ENCODE results near the gene PROKR1. TPM values are rescaled to one million over a fixed set of nuclear protein-coding genes. Genes with fewer than 3 reads are reported as not detected.

Gene PROKR1
- total and polyA plus RNA-seq, 2 donors (not counting 3 experiments of a cell fraction or from before 2014, with no cell fraction given): not detected

DNA sequence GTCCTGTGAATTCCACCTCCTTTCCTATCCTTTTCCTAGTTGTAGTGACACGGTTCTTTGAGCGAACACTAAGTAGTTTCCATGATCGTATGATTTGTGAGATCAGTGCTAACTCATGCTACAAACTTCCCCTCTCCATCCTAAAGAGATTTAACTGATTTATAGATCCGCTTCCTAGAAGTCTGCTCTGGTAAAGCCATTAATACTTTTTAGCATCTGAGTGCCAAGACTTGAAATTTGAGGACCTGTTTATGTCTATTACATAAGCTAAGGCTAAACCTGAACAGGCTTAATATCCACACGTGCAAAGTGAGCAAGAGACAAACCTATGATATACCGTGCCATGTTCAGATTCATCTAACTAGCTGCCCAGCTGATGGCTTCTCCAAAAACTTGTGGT lies 14.9 kb downstream of the PROKR1 start:
- Histone ChIP-seq H3K27me3 (ENCODE audit: control insufficient read depth in 2 of 2, insufficient read depth in 2 of 2, low read length in 2 of 2) (peaks cover 24 to 33% of the 10 kb centered on the region in 2 experiments), H3K9me1 (replicated peaks; ENCODE audit: control insufficient read depth, extremely low read depth, insufficient read depth, low read length) (no peaks in the 10 kb centered on the region), H4K20me1 (replicated peaks; ENCODE audit: control insufficient read depth, extremely low read depth, insufficient read depth, low read length) (no peaks in the 10 kb centered on the region), H2AFZ (ENCODE audit: low read depth, low read length) (no peak overlapping the region), H3K79me2 (ENCODE audit: control insufficient read depth, insufficient read depth, low read length) (no peaks in the 10 kb centered on the region), H3K27ac (ENCODE audit: insufficient read depth, low read depth, low read length) (no peak overlapping the region), H3K4me2 (ENCODE audit: insufficient read depth, low read length) (no peak overlapping the region), H3K36me3 (ENCODE audit: control insufficient read depth in 2 of 2, extremely low read depth in 1 of 2, insufficient read depth in 2 of 2, low read length in 2 of 2) (no peaks in the 10 kb centered on the region), H3K9ac (replicated peaks; ENCODE audit: extremely low read depth, insufficient read depth, low read length) (no peak overlapping the region), H3K4me3 (replicated peaks in 1 of 3; ENCODE audit: insufficient read depth in 1 of 3, low read depth in 1 of 3, low read length in 3 of 3) (no peak overlapping the region), H3K9me3 (replicated peaks; ENCODE audit: control insufficient read depth, insufficient read depth, low read length) (no peaks in the 10 kb centered on the region), H3K4me1 (ENCODE audit: control insufficient read depth, extremely low read depth, insufficient read depth, low read length) (peaks cover 12% of the 10 kb centered on the region)
- no peak for FAIRE-seq
- CTCF ChIA-PET: interaction anchor here (1.1 to 1.9 kb wide), 3 partner anchors 63 to 267 kb away, joined by 3 to 7 read pairs (median 5); no protein-coding TSS in a partner anchor
- intact Hi-C loops (cut with micrococcal nuclease) (no loop called here), dilution Hi-C loops (cut with MboI; ENCODE audit: extremely low pct_ligation_motif_present, low sequenced_read_pairs) (no loop called here)
- DNase-seq (ENCODE audit: low read depth, low spot score): no peak
- POLR2A ChIA-PET: no interaction called here
- TF ChIP-seq, protein P1, sequence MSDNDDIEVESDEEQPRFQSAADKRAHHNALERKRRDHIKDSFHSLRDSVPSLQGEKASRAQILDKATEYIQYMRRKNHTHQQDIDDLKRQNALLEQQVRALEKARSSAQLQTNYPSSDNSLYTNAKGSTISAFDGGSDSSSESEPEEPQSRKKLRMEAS (IDR thresholded peaks at IDR 0.05; ENCODE audit: insufficient read depth, insufficient read length): no peak
- TF ChIP-seq EZH2 (IDR thresholded peaks at IDR 0.05; ENCODE audit: borderline replicate concordance, low read depth, low read length, severe bottlenecking) (no peak), MYC (IDR thresholded peaks at IDR 0.05; ENCODE audit: low read depth, low read length) (no peak), GATA2 (IDR thresholded peaks at IDR 0.05; ENCODE audit: insufficient read depth, insufficient read length, low read depth, low read length) (no peak), POLR2A (IDR thresholded peaks at IDR 0.05; ENCODE audit: low read depth, low read length) (no peak), JUN (IDR thresholded peaks at IDR 0.05; ENCODE audit: borderline replicate concordance, insufficient read depth, insufficient read length, low read depth) (no peak)
- no TSS peak for BruUV-seq (replicated peaks)

DNA sequence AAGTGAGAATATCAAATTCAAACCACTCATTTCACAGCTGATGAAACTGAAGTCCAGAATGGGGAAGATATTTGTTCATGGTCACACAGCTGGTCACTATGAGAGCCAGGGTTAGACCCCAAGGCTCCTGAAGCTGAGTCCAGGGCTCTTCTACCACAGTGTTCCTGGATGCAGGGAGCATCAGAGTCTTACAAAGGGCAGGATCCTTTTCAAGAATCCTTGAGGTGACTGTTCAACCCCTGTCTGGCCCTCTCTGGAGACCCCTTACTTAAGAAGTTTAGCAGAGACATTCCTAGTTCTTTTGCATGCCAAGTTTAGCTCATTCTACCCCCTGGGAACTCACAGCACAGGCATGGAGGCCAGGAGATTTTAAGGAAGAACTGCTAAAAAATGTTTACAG lies 15.7 kb downstream of the PROKR1 start:
- TF ChIP-seq, protein P2, sequence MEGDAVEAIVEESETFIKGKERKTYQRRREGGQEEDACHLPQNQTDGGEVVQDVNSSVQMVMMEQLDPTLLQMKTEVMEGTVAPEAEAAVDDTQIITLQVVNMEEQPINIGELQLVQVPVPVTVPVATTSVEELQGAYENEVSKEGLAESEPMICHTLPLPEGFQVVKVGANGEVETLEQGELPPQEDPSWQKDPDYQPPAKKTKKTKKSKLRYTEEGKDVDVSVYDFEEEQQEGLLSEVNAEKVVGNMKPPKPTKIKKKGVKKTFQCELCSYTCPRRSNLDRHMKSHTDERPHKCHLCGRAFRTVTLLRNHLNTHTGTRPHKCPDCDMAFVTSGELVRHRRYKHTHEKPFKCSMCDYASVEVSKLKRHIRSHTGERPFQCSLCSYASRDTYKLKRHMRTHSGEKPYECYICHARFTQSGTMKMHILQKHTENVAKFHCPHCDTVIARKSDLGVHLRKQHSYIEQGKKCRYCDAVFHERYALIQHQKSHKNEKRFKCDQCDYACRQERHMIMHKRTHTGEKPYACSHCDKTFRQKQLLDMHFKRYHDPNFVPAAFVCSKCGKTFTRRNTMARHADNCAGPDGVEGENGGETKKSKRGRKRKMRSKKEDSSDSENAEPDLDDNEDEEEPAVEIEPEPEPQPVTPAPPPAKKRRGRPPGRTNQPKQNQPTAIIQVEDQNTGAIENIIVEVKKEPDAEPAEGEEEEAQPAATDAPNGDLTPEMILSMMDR (IDR thresholded peaks at IDR 0.05; ENCODE audit: extremely low read depth in 1 of 2, insufficient read depth in 1 of 2, low read depth in 1 of 2, low read length in 2 of 2): no peak
- TF ChIP-seq MYC (IDR thresholded peaks at IDR 0.05; ENCODE audit: low read depth, low read length) (no peak), GATA2 (IDR thresholded peaks at IDR 0.05; ENCODE audit: insufficient read depth, insufficient read length, low read depth, low read length) (no peak), POLR2A (IDR thresholded peaks at IDR 0.05; ENCODE audit: low read depth, low read length) (no peak), POLR2AphosphoS5 (IDR thresholded peaks at IDR 0.05; ENCODE audit: insufficient read depth, low read depth, low read length) (no peak), JUN (IDR thresholded peaks at IDR 0.05; ENCODE audit: borderline replicate concordance, insufficient read depth, insufficient read length, low read depth) (no peak), EZH2 (IDR thresholded peaks at IDR 0.05; ENCODE audit: borderline replicate concordance, low read depth, low read length, severe bottlenecking) (no peak), FOS (IDR thresholded peaks at IDR 0.05; ENCODE audit: borderline replicate concordance, insufficient read depth, low read length) (no peak)
- TF ChIP-seq, protein P1 (IDR thresholded peaks at IDR 0.05; ENCODE audit: insufficient read depth, insufficient read length): no peak
- Histone ChIP-seq H3K4me3 (replicated peaks in 1 of 3; ENCODE audit: insufficient read depth in 1 of 3, low read depth in 1 of 3, low read length in 3 of 3) (no peak overlapping the region), H3K27ac (ENCODE audit: insufficient read depth, low read depth, low read length) (no peak overlapping the region), H3K9ac (replicated peaks; ENCODE audit: extremely low read depth, insufficient read depth, low read length) (no peak overlapping the region), H4K20me1 (replicated peaks; ENCODE audit: control insufficient read depth, extremely low read depth, insufficient read depth, low read length) (no peaks in the 10 kb centered on the region), H3K9me1 (replicated peaks; ENCODE audit: control insufficient read depth, extremely low read depth, insufficient read depth, low read length) (no peaks in the 10 kb centered on the region), H3K9me3 (replicated peaks; ENCODE audit: control insufficient read depth, insufficient read depth, low read length) (no peaks in the 10 kb centered on the region), H3K4me2 (ENCODE audit: insufficient read depth, low read length) (no peak overlapping the region), H3K79me2 (ENCODE audit: control insufficient read depth, insufficient read depth, low read length) (no peaks in the 10 kb centered on the region), H3K4me1 (ENCODE audit: control insufficient read depth, extremely low read depth, insufficient read depth, low read length) (peaks cover 5% of the 10 kb centered on the region), H3K27me3 (ENCODE audit: control insufficient read depth in 2 of 2, insufficient read depth in 2 of 2, low read length in 2 of 2) (peaks cover 26 to 33% of the 10 kb centered on the region in 2 experiments), H3K36me3 (ENCODE audit: control insufficient read depth in 2 of 2, extremely low read depth in 1 of 2, insufficient read depth in 2 of 2, low read length in 2 of 2) (no peaks in the 10 kb centered on the region), H2AFZ (ENCODE audit: low read depth, low read length) (no peak overlapping the region)
- dilution Hi-C loops (cut with MboI; ENCODE audit: extremely low pct_ligation_motif_present, low sequenced_read_pairs) (no loop called here), intact Hi-C loops (cut with micrococcal nuclease) (no loop called here)
- no peak for FAIRE-seq
- ChIA-PET POLR2A (no interaction called here), CTCF (interaction anchor here (0.9 to 1.9 kb wide), 5 partner anchors 9 to 171 kb away, joined by 3 to 7 read pairs (median 5); no protein-coding TSS in a partner anchor)
- no peak for DNase-seq (ENCODE audit: low read depth, low spot score)
- no TSS peak for BruUV-seq (replicated peaks)

Data from endothelial cell of umbilical vein (primary cell).